ENCODE measurements around the gene IRS1. TPM values are rescaled to one million over a fixed set of nuclear protein-coding genes. Genes with fewer than 3 reads are reported as not detected.

IRS1 gene
- total RNA-seq, 1 experiment from 2014 or later, result 15.0 TPM

DNA sequence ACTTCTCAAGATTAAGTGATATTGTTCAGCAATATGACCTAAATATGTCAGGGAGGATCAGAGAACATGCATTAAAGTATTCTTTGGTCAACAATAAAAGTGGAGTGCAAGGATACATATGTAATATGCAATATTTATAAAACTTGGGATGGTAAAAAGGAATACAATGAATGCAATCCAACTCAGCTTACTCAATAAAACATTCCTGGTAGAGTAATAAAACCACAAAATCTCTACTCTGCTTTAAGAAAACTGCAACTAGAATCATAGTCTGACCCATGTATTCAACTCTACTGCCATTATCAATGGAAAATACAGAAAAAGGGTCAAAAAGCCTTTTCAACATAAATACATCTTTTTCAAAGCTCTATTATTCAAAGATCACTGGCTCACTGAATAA, 11.6 kb downstream of the IRS1 start:
- Histone ChIP-seq H2BK120ac (ENCODE audit: low read depth, low read length, poor library complexity, severe bottlenecking) (no peak overlapping the region), H4K8ac (replicated peaks; ENCODE audit: insufficient read length, low read depth, low read length) (no peak overlapping the region), H2BK5ac (ENCODE audit: insufficient read length, low read length) (no peak overlapping the region), H2AK5ac (ENCODE audit: insufficient read length, low read length) (no peak overlapping the region), H2BK12ac (ENCODE audit: insufficient read length, low read depth, low read length) (no peak overlapping the region), H3K79me1 (ENCODE audit: insufficient read depth, low read depth, low read length, poor library complexity, severe bottlenecking) (no peaks in the 10 kb centered on the region), H4K91ac (ENCODE audit: insufficient read length, low read depth, low read length) (no peak overlapping the region), H3K27ac (ENCODE audit: insufficient read length, low read depth, low read length) (no peak overlapping the region), H3K23ac (ENCODE audit: insufficient read length, low read depth, low read length) (no peak overlapping the region), H3K18ac (ENCODE audit: insufficient read length, low read depth, low read length) (no peak overlapping the region), H3T11ph (ENCODE audit: low read length) (no peak overlapping the region), H2BK20ac (ENCODE audit: low read depth, low read length, poor library complexity, severe bottlenecking) (no peak overlapping the region), H3K4me2 (ENCODE audit: insufficient read depth, insufficient read length, low read length) (no peak overlapping the region), H3K9ac (ENCODE audit: extremely low read depth, insufficient read length, low read length) (no peak overlapping the region), H3K23me2 (ENCODE audit: insufficient read length, low read depth, low read length, poor library complexity, severe bottlenecking) (peaks cover 13% of the 10 kb centered on the region), H2AFZ (ENCODE audit: low read length) (no peak overlapping the region), H3K56ac (ENCODE audit: insufficient read length, low read depth, low read length) (no peak overlapping the region), H3K4me1 (ENCODE audit: insufficient read depth, low read length) (no peaks in the 10 kb centered on the region; the same call in 1 of the 2 replicates), H3K14ac (ENCODE audit: insufficient read depth, low read length) (no peak overlapping the region), H2BK15ac (ENCODE audit: low read depth, low read length) (no peak overlapping the region), H4K5ac (ENCODE audit: insufficient read length, low read depth, low read length) (no peak overlapping the region), H3K27me3 (ENCODE audit: insufficient read depth, low read length) (no peaks in the 10 kb centered on the region), H3K79me2 (ENCODE audit: insufficient read depth, low read length) (peaks cover 4% of the 10 kb centered on the region; the same call in 1 of the 2 replicates), H4K20me1 (ENCODE audit: control insufficient read depth, insufficient read depth, insufficient read length) (no peaks in the 10 kb centered on the region), H3K4ac (ENCODE audit: low read depth, low read length) (no peak overlapping the region), H3K9me3 (ENCODE audit: control insufficient read depth, low read depth, low read length) (no peaks in the 10 kb centered on the region)
- Mint-ChIP-seq H3K4me3 (no peak overlapping the region), H3K36me3 (ENCODE audit: insufficient read depth in 1 of 3, low read depth in 3 of 3) (peaks cover 15 to 24% (median 22%) of the 10 kb centered on the region in 3 experiments), H3K9me3 (peaks cover 2 to 3% of the 10 kb centered on the region in 2 experiments; a peak in 2 of 5 replicates), H3K4me1 (peaks cover 16 to 22% of the 10 kb centered on the region in 2 experiments), H3K27me3 (ENCODE audit: low read depth) (no peaks in the 10 kb centered on the region), H3K27ac (no peak overlapping the region)
- DNase-seq, result no peak
- TF ChIP-seq, protein P1, sequence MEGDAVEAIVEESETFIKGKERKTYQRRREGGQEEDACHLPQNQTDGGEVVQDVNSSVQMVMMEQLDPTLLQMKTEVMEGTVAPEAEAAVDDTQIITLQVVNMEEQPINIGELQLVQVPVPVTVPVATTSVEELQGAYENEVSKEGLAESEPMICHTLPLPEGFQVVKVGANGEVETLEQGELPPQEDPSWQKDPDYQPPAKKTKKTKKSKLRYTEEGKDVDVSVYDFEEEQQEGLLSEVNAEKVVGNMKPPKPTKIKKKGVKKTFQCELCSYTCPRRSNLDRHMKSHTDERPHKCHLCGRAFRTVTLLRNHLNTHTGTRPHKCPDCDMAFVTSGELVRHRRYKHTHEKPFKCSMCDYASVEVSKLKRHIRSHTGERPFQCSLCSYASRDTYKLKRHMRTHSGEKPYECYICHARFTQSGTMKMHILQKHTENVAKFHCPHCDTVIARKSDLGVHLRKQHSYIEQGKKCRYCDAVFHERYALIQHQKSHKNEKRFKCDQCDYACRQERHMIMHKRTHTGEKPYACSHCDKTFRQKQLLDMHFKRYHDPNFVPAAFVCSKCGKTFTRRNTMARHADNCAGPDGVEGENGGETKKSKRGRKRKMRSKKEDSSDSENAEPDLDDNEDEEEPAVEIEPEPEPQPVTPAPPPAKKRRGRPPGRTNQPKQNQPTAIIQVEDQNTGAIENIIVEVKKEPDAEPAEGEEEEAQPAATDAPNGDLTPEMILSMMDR (conservative IDR thresholded peaks at IDR 0.05), result no peak

All from H9 (cell line).